Mesothelial cell of epicardium (in vitro differentiated cells): ENCODE measurements around the gene EFCAB12. TPM values are rescaled to one million over a fixed set of nuclear protein-coding genes. Genes with fewer than 3 reads are reported as not detected.

Source experiments
- DNase-seq, 2 experiments: peaks; one replicate each; pipeline ENCODE4 v3.0.0; 2021; ENCODE audit warnings: low spot score in 2 of 2; ENCODE audit not compliant: unreplicated experiment in 2 of 2
- H3K27ac Mint-ChIP-seq: 2 replicates; pipeline ENCODE4 v1.8.0; 2021; ENCODE audit warnings: mixed read lengths
- H3K27me3 Mint-ChIP-seq: 2 replicates; pipeline ENCODE4 v1.8.0; 2021; ENCODE audit warnings: low read depth, mixed read lengths
- H3K36me3 Mint-ChIP-seq: 2 replicates; pipeline ENCODE4 v1.8.0; 2021; ENCODE audit warnings: mixed read lengths
- H3K4me1 Mint-ChIP-seq: 2 replicates; pipeline ENCODE4 v1.8.0; 2021; ENCODE audit warnings: mixed read lengths
- H3K4me3 Mint-ChIP-seq: 2 replicates; pipeline ENCODE4 v1.8.0; 2021; ENCODE audit warnings: mild to moderate bottlenecking, moderate library complexity, mixed read lengths
- H3K9me3 Mint-ChIP-seq: 2 replicates; pipeline ENCODE4 v1.8.0; 2021; ENCODE audit warnings: mixed read lengths
- total RNA-seq: library from RNA; stranded (reverse); gene quantifications from 3 replicates; pipeline ENCODE4 v1.2.1, GENCODE V29; 2021
- TF ChIP-seq, protein P1 (sequence below): fragments of 200-600 bp; sonication (generic); IDR thresholded peaks from one replicate; pipeline ENCODE4 v1.5.0; 2021; ENCODE audit warnings: antibody characterized with exemption; ENCODE audit not compliant: unreplicated experiment

EFCAB12 gene
- total RNA-seq, 1 donor from 2014 or later, result 0.74 TPM

GRCh38 chr3:129460155-129460554 lies 31.7 kb upstream of the EFCAB12 start:
- no peak overlapping the region for H3K4me3 Mint-ChIP-seq

DNA sequence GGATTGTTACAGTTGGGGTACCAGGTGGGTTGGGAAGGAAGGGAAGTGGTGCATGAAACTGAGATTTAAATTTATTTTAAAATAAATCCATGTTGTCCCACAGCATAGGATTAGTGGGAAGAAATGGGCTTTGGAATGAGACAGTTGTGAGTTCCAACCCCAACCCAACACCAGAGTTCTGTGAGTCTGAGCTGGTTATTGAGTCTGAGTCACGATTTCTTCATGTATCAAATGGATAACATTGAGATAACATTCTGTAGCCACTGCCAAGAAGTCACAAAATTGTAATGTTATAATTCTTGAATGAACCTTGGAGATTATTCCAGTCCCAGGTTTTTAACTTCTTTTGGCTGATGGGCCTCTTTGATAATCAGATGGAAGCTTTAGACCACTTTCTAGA lies 25.3 kb upstream of the EFCAB12 start:
- Mint-ChIP-seq H3K36me3 (peaks cover 29% of the 10 kb centered on the region), H3K4me1 (peaks cover 19% of the 10 kb centered on the region), H3K27ac (no peak overlapping the region), H3K4me3 (no peak overlapping the region), H3K9me3 (no peaks in the 10 kb centered on the region), H3K27me3 (no peaks in the 10 kb centered on the region)
- TF ChIP-seq, protein P1, sequence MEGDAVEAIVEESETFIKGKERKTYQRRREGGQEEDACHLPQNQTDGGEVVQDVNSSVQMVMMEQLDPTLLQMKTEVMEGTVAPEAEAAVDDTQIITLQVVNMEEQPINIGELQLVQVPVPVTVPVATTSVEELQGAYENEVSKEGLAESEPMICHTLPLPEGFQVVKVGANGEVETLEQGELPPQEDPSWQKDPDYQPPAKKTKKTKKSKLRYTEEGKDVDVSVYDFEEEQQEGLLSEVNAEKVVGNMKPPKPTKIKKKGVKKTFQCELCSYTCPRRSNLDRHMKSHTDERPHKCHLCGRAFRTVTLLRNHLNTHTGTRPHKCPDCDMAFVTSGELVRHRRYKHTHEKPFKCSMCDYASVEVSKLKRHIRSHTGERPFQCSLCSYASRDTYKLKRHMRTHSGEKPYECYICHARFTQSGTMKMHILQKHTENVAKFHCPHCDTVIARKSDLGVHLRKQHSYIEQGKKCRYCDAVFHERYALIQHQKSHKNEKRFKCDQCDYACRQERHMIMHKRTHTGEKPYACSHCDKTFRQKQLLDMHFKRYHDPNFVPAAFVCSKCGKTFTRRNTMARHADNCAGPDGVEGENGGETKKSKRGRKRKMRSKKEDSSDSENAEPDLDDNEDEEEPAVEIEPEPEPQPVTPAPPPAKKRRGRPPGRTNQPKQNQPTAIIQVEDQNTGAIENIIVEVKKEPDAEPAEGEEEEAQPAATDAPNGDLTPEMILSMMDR, result no peak
- no peak for DNase-seq

More at GRCh38 chr3:129460155-129460554, 31.7 kb upstream of the EFCAB12 start:
- no peak for DNase-seq
- H3K36me3 Mint-ChIP-seq, result peaks cover 18% of the 10 kb centered on the region
- TF ChIP-seq, protein P1, result no peak
- no peaks in the 10 kb centered on the region for H3K27me3 Mint-ChIP-seq
- H3K9me3 Mint-ChIP-seq, result no peaks in the 10 kb centered on the region
- H3K4me1 Mint-ChIP-seq, result no peaks in the 10 kb centered on the region
- H3K27ac Mint-ChIP-seq, result no peak overlapping the region

DNA sequence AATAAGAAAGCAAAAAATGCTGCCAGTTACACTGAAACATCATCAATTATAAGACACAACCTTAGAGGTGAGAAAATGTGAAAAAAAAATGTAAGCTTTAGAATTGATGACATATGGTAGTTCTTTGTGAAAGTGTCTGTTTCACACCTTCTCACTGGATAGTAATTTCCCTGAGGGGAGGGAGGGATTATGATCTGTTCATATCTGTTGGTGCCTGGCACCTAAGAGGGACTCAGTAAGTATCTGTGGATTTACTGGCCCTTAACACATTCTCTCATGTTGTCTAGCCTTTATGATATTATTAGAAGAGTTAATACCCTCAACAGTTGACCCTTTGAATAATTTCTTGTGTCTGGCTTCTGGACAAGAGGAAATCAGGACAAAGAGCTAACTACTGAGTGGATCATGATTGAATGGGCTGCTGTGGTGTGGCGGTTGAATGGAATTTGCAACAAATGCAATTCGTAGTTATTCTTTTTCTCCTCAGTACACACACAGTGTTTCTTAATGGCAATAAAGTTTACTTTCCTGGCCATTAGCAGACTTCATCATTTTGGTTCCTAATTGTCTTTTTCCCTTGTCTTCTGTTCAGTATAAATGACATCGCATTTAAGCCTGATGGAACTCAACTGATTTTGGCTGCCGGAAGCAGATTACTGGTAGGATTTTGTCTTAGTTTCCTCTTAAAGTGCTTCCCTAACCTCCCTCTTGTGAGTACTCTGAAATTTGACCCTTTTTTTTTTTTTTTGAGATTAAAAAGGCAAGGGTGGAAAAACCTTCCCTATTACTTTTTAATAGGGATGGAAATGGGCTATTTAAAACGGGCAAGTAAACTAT lies 21.1 kb upstream of the EFCAB12 start:
- TF ChIP-seq, protein P1, result no peak
- H3K27ac Mint-ChIP-seq, result peak overlapping the region; percentile 73
- H3K27me3 Mint-ChIP-seq, result no peaks in the 10 kb centered on the region
- DNase-seq, result no peak
- H3K4me3 Mint-ChIP-seq, result no peak overlapping the region
- peaks cover 38% of the 10 kb centered on the region for H3K4me1 Mint-ChIP-seq
- H3K9me3 Mint-ChIP-seq, result no peaks in the 10 kb centered on the region
- H3K36me3 Mint-ChIP-seq, result peaks cover 16% of the 10 kb centered on the region

- Mint-ChIP-seq H3K27me3 (no peaks in the 10 kb centered on the region), H3K36me3 (peaks cover 14% of the 10 kb centered on the region), H3K4me1 (peaks cover 39% of the 10 kb centered on the region), H3K27ac (peak overlapping the region; percentile 26), H3K4me3 (no peak overlapping the region), H3K9me3 (no peaks in the 10 kb centered on the region)
- no peak for DNase-seq
- TF ChIP-seq, protein P1, result no peak
Observed at GRCh38 chr3:129448186-129448895, 19.9 kb upstream of the EFCAB12 start.

DNA sequence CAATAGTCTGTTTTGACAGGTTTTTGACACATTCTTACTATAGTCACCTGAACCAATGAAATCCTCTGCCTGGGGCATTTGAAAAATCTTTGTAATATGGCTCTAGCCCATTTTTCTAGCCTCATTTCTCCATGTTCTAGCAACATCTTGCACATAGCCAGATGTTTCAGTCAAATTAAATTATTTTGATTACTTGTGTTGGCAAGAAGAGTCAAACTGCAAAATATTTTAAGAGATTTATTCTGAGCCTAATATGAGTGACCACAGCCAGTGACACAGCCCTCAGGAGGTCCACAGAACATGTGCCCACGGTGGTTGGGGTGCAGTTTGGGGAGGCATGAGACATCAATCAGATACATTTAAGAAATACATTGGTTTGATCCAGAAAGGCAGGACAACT lies 18.5 kb upstream of the EFCAB12 start:
- Mint-ChIP-seq H3K27ac (peak overlapping the region; percentile 47), H3K4me3 (no peak overlapping the region), H3K36me3 (peaks cover under 1% of the 10 kb centered on the region), H3K9me3 (no peaks in the 10 kb centered on the region), H3K4me1 (peaks cover 50% of the 10 kb centered on the region), H3K27me3 (no peaks in the 10 kb centered on the region)
- TF ChIP-seq, protein P1, result no peak
- no peak for DNase-seq
